Stimulated activated CD4-positive, alpha-beta T cell treated with anti-CD3 and anti-CD28 coated beads, Interleukin-2, amount 100 ng/mL, for 48 hours (primary cell): Measurements from ENCODE around the gene TRMT10C.
"Not testable (repeated sequence)": the region's sequence is repeated elsewhere in the genome, so short reads cannot be mapped to it uniquely, and the experiment has no call there.

Experiments
- DNase-seq, 2 donors: peaks; one replicate each; pipeline ENCODE4 v3.0.0-alpha.2; 2020

The TRMT10C gene

GRCh38 chr3:101549473-101549872 lies 12.2 kb upstream of the TRMT10C start:
- DNase-seq, result no peak

- not testable (repeated sequence) for DNase-seq
Observed at GRCh38 chr3:101551359-101552081, 10.1 kb upstream of the TRMT10C start.

GRCh38 chr3:101553381-101553780 lies 8.3 kb upstream of the TRMT10C start:
- DNase-seq, result not testable (repeated sequence)

- DNase-seq, result no peak
Observed at GRCh38 chr3:101556064-101556463, 5.6 kb upstream of the TRMT10C start.

DNA sequence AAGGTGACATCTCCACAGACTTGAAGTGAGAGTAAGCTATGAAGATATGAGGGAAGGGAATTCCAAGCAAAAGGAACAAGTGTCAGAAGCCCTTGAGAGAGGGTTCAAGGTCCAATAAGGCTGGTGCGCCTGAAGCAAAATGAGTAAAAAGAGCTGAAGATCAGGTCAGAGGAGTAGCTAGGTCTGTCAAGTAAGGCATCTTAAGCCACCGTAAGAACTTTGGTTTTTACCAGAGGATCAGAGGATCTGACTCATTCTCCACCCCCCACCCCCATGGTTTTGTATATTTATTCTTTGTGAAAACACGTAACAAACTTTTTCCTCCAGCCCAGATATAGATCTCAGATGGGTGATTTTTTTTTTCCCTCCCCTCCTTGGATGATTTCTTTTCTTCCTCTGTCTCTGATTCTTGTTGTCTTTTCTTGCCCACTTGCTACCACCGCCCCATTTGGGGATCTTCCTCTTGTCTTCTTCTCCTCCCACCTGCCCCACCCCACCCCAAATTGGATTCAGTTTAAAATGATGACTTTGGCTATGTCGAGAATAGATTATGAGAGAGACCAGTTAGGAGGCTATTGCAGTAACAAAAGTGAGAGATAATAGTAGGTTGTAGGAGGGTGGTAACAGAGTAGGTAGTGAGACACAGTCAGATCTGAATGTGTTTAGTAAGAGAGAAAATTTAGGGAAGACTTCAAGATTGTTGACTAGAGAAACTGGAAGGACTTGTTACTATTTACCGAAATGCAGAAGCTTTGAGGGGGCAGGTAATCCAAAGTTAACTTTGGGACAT lies 6.1 kb downstream of the TRMT10C start:
- DNase-seq, result peak in 1 of 2 donors; percentile 27

DNA sequence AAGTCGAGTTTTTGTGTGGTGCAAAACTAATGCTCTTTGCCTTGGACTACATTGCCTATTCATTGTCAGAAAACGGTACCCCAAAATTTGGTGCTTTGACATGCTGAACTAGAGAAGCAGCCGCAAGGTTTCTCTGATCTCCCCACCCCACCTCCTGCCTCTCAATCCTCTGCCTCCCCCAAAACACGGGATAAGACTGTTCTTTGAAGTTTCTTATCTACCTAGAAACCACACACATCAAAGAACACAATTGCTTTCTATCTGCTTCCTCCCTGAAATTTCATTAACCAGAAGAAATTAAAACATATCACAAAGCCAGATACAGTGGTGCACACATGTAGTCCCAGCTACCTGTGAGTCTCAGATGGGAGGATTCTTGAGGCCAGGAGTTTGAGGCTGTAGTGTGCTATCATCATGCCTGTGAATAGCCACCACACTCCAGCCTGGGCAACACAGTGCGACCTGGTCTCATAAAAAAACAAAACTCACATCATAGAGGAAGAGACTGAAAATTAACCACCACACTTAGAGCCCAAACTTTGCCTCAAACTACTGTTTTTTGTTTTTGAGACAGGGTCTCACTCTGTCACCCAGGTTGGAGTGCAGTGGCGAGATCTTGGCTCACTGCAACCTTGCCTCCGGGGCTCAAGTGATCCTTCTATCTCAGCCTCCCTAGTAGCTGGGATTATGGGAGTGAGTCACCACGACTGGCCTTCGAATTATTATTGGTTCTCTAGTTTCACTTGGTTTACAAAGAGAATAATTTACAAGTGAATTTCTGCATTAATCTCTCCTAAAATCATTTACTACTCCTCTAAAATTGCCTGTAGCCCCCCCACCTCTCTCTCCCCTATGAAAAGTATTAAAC lies 9.6 kb downstream of the TRMT10C start:
- no peak for DNase-seq

GRCh38 chr3:101573449-101574387 lies 12.1 kb downstream of the TRMT10C start, which contains the start of gene PCNP:
Gene PCNP, plus strand, starts transcription at chr3:101574180. Its CDS starts 36 bp downstream, at chr3:101574216.
- peak; percentile 98 to 99 for DNase-seq

DNA sequence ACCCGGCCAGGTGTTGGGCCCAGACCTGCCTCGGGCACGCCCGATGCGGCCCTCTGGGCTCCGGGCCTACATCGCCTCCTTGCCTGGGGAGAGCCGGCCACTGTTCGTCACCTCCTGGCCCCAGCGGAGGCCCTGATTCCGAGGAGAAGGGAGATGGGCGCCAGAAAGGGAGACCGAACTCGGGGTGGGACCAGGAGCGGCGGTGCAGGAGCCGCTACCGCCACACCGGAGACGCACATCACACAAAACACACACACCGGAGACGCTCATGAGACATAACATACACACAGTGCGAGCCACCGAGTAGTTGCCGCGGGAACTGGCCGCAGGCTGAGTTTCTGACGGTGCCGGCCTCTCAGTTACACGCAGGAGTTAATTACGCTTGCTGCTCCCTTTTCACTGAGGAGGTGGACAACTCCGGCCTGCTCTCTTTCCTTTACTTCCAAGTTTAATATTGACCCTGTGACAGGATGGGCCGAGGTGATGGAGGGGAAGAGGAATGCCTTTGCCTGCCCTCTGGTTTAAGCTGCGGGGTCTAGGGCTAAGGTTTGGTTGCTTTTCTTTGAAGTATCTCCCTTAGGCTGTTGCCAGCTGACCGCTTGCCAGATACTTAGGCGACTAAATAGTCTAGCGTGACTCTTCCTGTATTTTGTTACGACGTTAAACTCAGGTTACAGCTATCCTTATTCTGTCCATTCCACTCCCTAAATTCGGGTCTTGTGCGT lies 12.9 kb downstream of the TRMT10C start:
- DNase-seq, result peak; percentile 39 to 41

GRCh38 chr3:101577286-101577685 lies 15.6 kb downstream of the TRMT10C start:
- no peak for DNase-seq

GRCh38 chr3:101588616-101589015 lies 26.9 kb downstream of the TRMT10C start:
- no peak for DNase-seq

DNA sequence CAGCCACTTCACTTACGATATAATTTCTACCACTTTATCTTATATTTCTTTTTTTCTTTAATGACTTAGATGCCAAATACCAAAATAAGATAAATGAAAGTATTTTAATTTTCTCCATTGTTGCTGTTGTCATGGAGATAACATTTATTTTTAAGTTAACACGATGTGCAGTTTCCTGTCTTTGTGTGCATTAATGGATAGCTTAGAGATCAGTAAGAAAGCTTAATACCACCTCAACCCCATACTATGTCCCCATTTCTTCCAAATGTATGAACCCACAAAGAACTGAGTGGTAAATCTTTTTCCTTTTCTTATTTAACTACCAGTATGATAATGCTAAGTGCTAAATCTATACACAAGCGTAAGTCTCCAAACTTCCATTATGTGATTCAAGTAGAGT lies 29.4 kb downstream of the TRMT10C start:
- DNase-seq, result no peak

GRCh38 chr3:101602731-101603130 lies 41.1 kb downstream of the TRMT10C start:
- no peak for DNase-seq

DNA sequence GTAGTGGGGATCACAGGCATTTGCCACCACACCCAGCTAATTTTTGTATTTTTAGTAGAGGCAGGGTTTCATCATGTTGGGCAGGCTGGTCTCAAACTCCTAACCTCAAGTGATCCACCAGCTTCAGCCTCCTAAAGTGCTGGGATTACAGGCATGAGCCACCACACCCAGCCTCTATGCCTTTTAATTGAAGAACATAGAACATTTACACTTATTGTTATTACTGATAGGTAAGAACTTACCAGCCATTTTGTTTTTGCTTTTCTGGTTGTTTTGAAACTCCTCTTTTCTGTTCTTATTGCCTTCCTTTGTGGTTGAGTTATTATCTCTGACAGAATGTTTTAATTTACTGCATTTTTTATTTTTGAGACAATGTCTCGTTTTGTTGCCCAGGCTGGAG lies 41.5 kb downstream of the TRMT10C start:
- no peak for DNase-seq

DNA sequence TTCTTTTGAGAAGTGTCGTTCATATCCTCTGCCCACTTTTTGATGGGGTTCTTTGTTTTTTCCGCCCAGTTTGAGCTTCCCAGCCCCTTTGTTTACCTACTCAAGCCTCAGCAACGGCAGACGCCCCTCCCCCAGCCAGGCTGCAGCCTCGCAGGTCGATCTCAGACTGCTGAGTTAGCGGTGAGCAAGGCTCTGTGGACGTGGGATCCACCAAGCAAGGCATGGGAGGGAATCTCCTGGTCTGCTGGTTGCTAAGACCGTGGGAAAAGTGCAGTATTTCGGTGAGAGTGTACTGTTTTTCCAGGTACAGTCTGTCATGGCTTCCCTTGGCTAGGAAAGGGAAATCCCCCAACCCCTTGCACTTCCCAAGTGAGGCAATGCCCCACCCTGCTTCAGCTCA lies 43.7 kb downstream of the TRMT10C start:
- DNase-seq, result not testable (repeated sequence)

DNA sequence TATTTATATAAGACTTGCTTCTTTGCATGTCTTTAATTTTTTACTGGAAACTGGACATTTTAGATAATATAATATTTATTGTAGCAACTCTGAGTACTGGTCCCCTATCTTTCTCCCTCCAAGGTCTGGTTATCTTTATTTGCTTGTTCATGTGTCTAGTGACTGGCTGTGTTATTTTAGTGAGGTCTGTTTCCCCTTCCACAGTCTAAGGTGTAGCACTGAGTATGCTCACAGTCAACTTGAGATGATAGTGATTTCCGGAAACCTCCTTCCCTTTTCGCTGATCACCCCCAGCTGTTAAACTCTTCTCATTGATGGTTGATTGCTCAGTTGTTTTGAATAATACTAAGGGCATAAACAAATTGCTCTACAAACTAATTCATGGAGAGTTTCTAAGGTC lies 49.4 kb downstream of the TRMT10C start:
- DNase-seq, result no peak

- not testable (repeated sequence) for DNase-seq
Observed at GRCh38 chr3:101613014-101613413, 51.3 kb downstream of the TRMT10C start.

DNA sequence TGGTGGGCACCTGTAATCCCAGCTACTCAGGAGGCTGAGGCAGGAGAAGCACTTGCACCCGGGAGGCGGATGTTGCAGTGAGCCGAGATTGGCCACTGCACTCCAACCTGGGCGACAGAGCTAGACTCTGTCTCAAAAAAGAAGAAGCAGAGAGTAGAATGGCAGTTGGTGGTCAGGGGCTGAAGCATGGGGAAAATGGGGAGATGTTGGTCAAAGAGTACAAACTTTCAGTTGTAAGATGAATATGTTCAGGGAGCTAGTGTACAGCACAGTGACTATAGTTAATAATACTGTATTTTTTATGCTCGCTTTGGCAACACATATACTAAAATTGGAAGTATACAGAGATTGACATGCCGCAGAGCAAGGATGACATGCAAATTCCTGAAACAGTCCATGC lies 53.9 kb downstream of the TRMT10C start:
- DNase-seq, result no peak
